Lower leg skin (tissue), 3 donors: ENCODE measurements around the gene ZMYM1.

Source experiments
- CTCF ChIP-seq, 3 donors: fragments of 450-650 bp; IDR thresholded peaks; one replicate each; pipeline ENCODE4 v1.5.1; 2016; ENCODE audit warnings: antibody characterized with exemption in 3 of 3, mild to moderate bottlenecking in 3 of 3, moderate library complexity in 2 of 3
- POLR2A ChIP-seq, 2 donors: fragments of 450-650 bp; IDR thresholded peaks; one replicate each; pipeline ENCODE4 v1.6.1; 2016 to 2017; ENCODE audit warnings: antibody characterized with exemption in 2 of 2, mild to moderate bottlenecking in 1 of 2, moderate library complexity in 1 of 2

- TF ChIP-seq CTCF (IDR thresholded peaks at IDR 0.05): no peak
- TF ChIP-seq POLR2A (IDR thresholded peaks at IDR 0.05): no peak
Observed at GRCh38 chr1:35046730-35047129, 32.5 kb upstream of the ZMYM1 start.
